HepG2 (cell line): Measurements from ENCODE around the gene CD34. TPM values are rescaled to one million over a fixed set of nuclear protein-coding genes. Genes with fewer than 3 reads are reported as not detected.

Experiments used
- ATAC-seq: fragments of 200-7000 bp; cut with Tn5 transposase; 3 replicates; pipeline ENCODE4 v1.9.1; 2020; ENCODE audit warnings: mild to moderate bottlenecking, moderate library complexity
- BruUV-seq: library from RNA; stranded (reverse); fragments of 400-500 nt; replicated peaks from 2 replicates; lab custom pipeline; 2021; lab: Mats Ljungman, UMichigan
- CTCF ChIA-PET: fragments of 300-600 bp; formaldehyde crosslinking; extraction: SDS; loops from one replicate; lab custom pipeline; 2021; ENCODE audit warnings: low total read pairs, inconsistent platforms, low intra/inter-chr PET ratio; lab: Yijun Ruan, JAX
- POLR2A ChIA-PET: fragments of 350-600 bp; sonication (Branson Sonifier 250); formaldehyde crosslinking; loops from one replicate; lab custom pipeline; 2020; ENCODE audit warnings: antibody characterized with exemption, inconsistent platforms; lab: Yijun Ruan, JAX
- DNase-seq: peaks from one replicate; pipeline ENCODE4 v3.0.0-alpha.2; 2015; ENCODE audit warnings: low spot score
- FAIRE-seq: peaks from 3 replicates; lab custom pipeline; 2011; peaks lifted over from hg19 to GRCh38; lab: Jason Lieb, UNC
- H2AFZ ChIP-seq: one replicate; pipeline ENCODE4 v1.6.1; 2011; ENCODE audit warnings: low read length, inconsistent platforms
- H3K27ac ChIP-seq: fragments of 300-600 bp; 3 replicates; pipeline ENCODE4 v1.8.0; 2011; ENCODE audit warnings: mixed run types, mild to moderate bottlenecking, mixed read lengths, low read length, inconsistent platforms; ENCODE audit not compliant: insufficient read depth; ENCODE audit errors: extremely low read length
- H3K27me3 ChIP-seq, 2 experiments: fragments of 200-600 bp in 1 of 2; 2 replicates in 1 of 2; 3 replicates in 1 of 2; pipeline versions ENCODE4 v1.6.0 to v1.8.0; 2011; ENCODE audit warnings: low read length in 2 of 2, mild to moderate bottlenecking in 2 of 2, moderate library complexity in 2 of 2, inconsistent platforms in 1 of 2; ENCODE audit not compliant: insufficient read depth in 2 of 2, control insufficient read depth in 1 of 2
- H3K36me3 ChIP-seq, 2 experiments: fragments of 200-600 bp in 1 of 2; replicated peaks in 1 of 2; 2 replicates in 1 of 2; 3 replicates in 1 of 2; pipeline versions ENCODE4 v1.5.1 to v1.8.0; 2011; ENCODE audit warnings: low read length in 2 of 2, inconsistent platforms in 1 of 2; ENCODE audit not compliant: insufficient read depth in 2 of 2, control insufficient read depth in 1 of 2
- H3K4me1 ChIP-seq: 2 replicates; pipeline ENCODE4 v1.5.1; 2012; ENCODE audit warnings: low read length, inconsistent platforms; ENCODE audit not compliant: insufficient read depth
- H3K4me2 ChIP-seq: 2 replicates; pipeline ENCODE4 v1.6.0; 2011; ENCODE audit warnings: low read depth, low read length, inconsistent platforms
- H3K4me3 ChIP-seq, 3 experiments: fragments of 200-600 bp in 1 of 3; sonication (generic), shearing (Covaris generic) in 1 of 3; replicated peaks in 1 of 3; 2 replicates each; pipeline ENCODE4 v1.5.1; 2011 to 2016; ENCODE audit warnings: low read length in 3 of 3, inconsistent platforms in 2 of 3, low read depth in 2 of 3, mild to moderate bottlenecking in 2 of 3, control low read depth in 1 of 3, mixed read lengths in 1 of 3; ENCODE audit not compliant: insufficient read depth in 1 of 3
- H3K79me2 ChIP-seq: one replicate; pipeline ENCODE4 v1.6.1; 2011; ENCODE audit warnings: low read length, inconsistent platforms; ENCODE audit not compliant: insufficient read depth
- H3K9ac ChIP-seq: 2 replicates; pipeline ENCODE4 v1.6.0; 2011; ENCODE audit warnings: mild to moderate bottlenecking, low read depth, low read length, inconsistent platforms; ENCODE audit not compliant: insufficient read depth
- H3K9me3 ChIP-seq: 2 replicates; pipeline ENCODE4 v1.5.1; 2012; ENCODE audit warnings: mild to moderate bottlenecking, low read length
- H4K20me1 ChIP-seq: 2 replicates; pipeline ENCODE4 v1.6.0; 2011; ENCODE audit warnings: inconsistent platforms, mild to moderate bottlenecking, low read length, moderate library complexity; ENCODE audit not compliant: insufficient read depth
- CENPT ChIP-seq: sonication (generic); formaldehyde crosslinking; IDR thresholded peaks from 2 replicates; pipeline ENCODE4 v1.8.0; 2022; ENCODE audit warnings: low read depth, mild to moderate bottlenecking, moderate library complexity, missing genetic modification reagents
- MEF2D ChIP-seq: sonication (generic); formaldehyde crosslinking; IDR thresholded peaks from 2 replicates; pipeline ENCODE4 v1.5.1; 2020; ENCODE audit warnings: mild to moderate bottlenecking, missing genetic modification reagents
- NR2F6 ChIP-seq, 2 experiments: IDR thresholded peaks; 2 replicates each; pipeline ENCODE4 v1.6.1; 2016; ENCODE audit warnings: antibody characterized with exemption in 1 of 2, mild to moderate bottlenecking in 1 of 2
- TCF7L2 ChIP-seq: IDR thresholded peaks from 2 replicates; pipeline ENCODE4 v1.6.1; 2011; ENCODE audit warnings: mild to moderate bottlenecking, low read depth, low read length, moderate library complexity
- THAP11 ChIP-seq: IDR thresholded peaks from 2 replicates; pipeline ENCODE4 v1.6.1; 2016; ENCODE audit warnings: missing biosample characterization, missing genetic modification reagents
- ZNF367 ChIP-seq: sonication (generic); formaldehyde crosslinking; IDR thresholded peaks from 2 replicates; pipeline ENCODE4 v1.4.0; 2020; ENCODE audit warnings: missing genetic modification reagents, borderline replicate concordance
- WGBS: methylation state at CpG from one replicate; pipeline ENCODE4 v1.1.6; 2017; ENCODE audit warnings: low lambda C conversion rate; 5-methylcytosine and 5-hydroxymethylcytosine counted together
- in situ Hi-C: cut with HindIII; loops from 2 replicates; pipeline ENCODE4 v1.10.0; 2017; ENCODE audit warnings: low pct_unique_long_range_greater_than_20kb; ENCODE audit not compliant: extremely low pct_ligation_motif_present
- intact Hi-C: fragments of 100-400 bp; cut with micrococcal nuclease; formaldehyde crosslinking; loops from one replicate; pipeline ENCODE4 v1.10.0; 2022; ENCODE audit not compliant: unreplicated experiment
- polyA plus RNA-seq, 8 experiments: library from polyadenylated mRNA; depleted of rRNA in 3 of 8; stranded (reverse) in 7 of 8; unstranded in 1 of 8; fragments of >200 nt; fragmentation: Illumina TruSeq in 4 of 8; extraction: Trizol in 4 of 8; gene quantifications; 2 replicates each; pipeline versions ENCODE4 v1.2.1 to v1.2.3, GENCODE V29; 2011 to 2016; ENCODE audit warnings: low read depth in 4 of 8, missing spikeins in 1 of 8, mixed read lengths in 1 of 8; ENCODE audit not compliant: insufficient read depth in 1 of 8
- total RNA-seq, 5 experiments: library from RNA; depleted of rRNA; stranded (reverse); fragments of >200 nt; fragmentation: Illumina TruSeq; extraction: Trizol; gene quantifications; 2 replicates each; pipeline ENCODE4 v1.2.3, GENCODE V29; 2016; ENCODE audit warnings: low read depth in 1 of 5
- TF ChIP-seq, protein P1 (sequence below): IDR thresholded peaks from 2 replicates; pipeline ENCODE4 v1.6.1; 2016; ENCODE audit warnings: mild to moderate bottlenecking, missing biosample characterization, missing genetic modification reagents

Gene CD34
- total and polyA plus RNA-seq, 2 of the 13 experiments (the other 11 are each of a cell fraction or from before 2014, with no cell fraction given): not detected

DNA sequence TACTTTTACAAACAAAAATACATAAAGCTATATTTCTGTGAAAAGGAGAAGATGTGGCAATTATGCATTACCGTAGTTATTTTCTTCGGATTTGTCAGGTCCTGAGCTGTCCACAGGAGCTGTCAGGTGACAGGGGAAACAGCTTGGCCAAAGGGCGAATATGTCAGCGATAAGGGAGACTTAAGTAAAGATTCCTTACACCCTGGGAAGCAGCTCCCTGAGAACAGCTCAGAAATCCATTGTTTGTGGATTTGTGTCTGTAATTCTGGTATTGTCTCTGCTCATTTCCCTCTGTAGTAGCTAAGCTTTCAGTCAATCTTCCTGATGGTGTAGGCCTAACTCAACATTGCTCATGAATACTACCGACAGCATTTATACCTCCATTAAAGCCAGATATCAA lies 7.1 kb upstream of the CD34 start:
- H3K36me3 ChIP-seq: no peaks in the 10 kb centered on the region
- no peaks in the 10 kb centered on the region for H4K20me1 ChIP-seq
- TF ChIP-seq THAP11 (CRISPR knock-in tag) (no peak), MEF2D (CRISPR knock-in tag) (no peak), NR2F6 (IDR thresholded peaks at IDR 0.05) (no peak), NR2F6 (CRISPR knock-in tag; IDR thresholded peaks at IDR 0.05) (no peak)
- no peaks in the 10 kb centered on the region for H3K79me2 ChIP-seq
- 33% methylated on average over 5 of the region's 5 CpGs for WGBS
- H3K4me3 ChIP-seq: no peak overlapping the region
- no TSS peak for BruUV-seq
- no peak for DNase-seq
- no peak for ATAC-seq
- in situ Hi-C loops (no loop called here), intact Hi-C loops (no loop called here)
- H3K27me3 ChIP-seq: peaks cover 3 to 19% of the 10 kb centered on the region in 2 experiments; a peak in 3 of 5 replicates
- no peak for FAIRE-seq
- no peak overlapping the region for H3K9ac ChIP-seq
- H3K4me1 ChIP-seq: no peaks in the 10 kb centered on the region
- H3K9me3 ChIP-seq: no peaks in the 10 kb centered on the region
- H3K4me2 ChIP-seq: no peak overlapping the region
- ChIA-PET POLR2A (no interaction called here), CTCF (no interaction called here)
- no peak overlapping the region for H3K27ac ChIP-seq
- no peak overlapping the region for H2AFZ ChIP-seq

DNA sequence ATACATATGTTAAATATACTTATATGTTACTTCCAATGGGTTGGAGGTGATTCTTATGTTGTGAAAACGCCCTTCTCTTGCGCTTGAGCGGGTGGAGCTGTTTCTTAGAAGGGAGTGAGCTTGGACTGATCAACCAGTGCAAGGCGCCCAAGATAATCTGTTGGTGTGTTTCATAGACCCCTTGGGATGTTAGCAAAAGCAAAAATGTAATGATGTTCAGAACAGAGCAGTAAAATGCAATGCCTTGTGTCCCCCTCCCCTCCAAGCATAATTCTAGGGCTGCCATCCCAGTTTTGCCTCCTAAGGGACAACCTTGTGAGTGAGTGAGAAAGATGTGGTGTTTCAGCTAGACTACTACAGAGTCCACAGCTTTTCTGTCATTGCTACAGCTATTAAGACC lies 6.2 kb upstream of the CD34 start:
- no peak overlapping the region for H3K9ac ChIP-seq
- ATAC-seq: no peak
- no peak overlapping the region for H3K4me2 ChIP-seq
- H3K27ac ChIP-seq: no peak overlapping the region
- TF ChIP-seq, protein P1, sequence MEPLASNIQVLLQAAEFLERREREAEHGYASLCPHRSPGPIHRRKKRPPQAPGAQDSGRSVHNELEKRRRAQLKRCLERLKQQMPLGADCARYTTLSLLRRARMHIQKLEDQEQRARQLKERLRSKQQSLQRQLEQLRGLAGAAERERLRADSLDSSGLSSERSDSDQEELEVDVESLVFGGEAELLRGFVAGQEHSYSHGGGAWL (CRISPR knock-in tag): no peak
- TF ChIP-seq TCF7L2 (no peak), CENPT (CRISPR knock-in tag) (no peak), ZNF367 (CRISPR knock-in tag) (no peak)
- in situ Hi-C loops: no loop called here
- no peaks in the 10 kb centered on the region for H3K36me3 ChIP-seq
- WGBS: 32% methylated on average over 4 of the region's 4 CpGs
- H3K4me3 ChIP-seq: no peak overlapping the region
- DNase-seq: no peak
- H3K27me3 ChIP-seq: peaks cover 1 to 20% of the 10 kb centered on the region in 2 experiments; a peak in 3 of 5 replicates
- no peaks in the 10 kb centered on the region for H3K79me2 ChIP-seq
- no peaks in the 10 kb centered on the region for H4K20me1 ChIP-seq
- no peaks in the 10 kb centered on the region for H3K9me3 ChIP-seq
- H2AFZ ChIP-seq: no peak overlapping the region
- ChIA-PET POLR2A (no interaction called here), CTCF (no interaction called here)
- BruUV-seq: no TSS peak
- no peaks in the 10 kb centered on the region for H3K4me1 ChIP-seq
- intact Hi-C loops: no loop called here
- no peak for FAIRE-seq
